NCI-H510A treated with DMSO at 0.1 percent for 48 hours (cell line): ENCODE results near the gene ATP8A2.
A peak's percentile ranks its signal among the peaks of the same experiment; 100 is the strongest.

Source experiments
- DNase-seq: peaks from one replicate; lab custom pipeline; 2025; lab: John Stamatoyannopoulos, UW

Gene ATP8A2

DNA sequence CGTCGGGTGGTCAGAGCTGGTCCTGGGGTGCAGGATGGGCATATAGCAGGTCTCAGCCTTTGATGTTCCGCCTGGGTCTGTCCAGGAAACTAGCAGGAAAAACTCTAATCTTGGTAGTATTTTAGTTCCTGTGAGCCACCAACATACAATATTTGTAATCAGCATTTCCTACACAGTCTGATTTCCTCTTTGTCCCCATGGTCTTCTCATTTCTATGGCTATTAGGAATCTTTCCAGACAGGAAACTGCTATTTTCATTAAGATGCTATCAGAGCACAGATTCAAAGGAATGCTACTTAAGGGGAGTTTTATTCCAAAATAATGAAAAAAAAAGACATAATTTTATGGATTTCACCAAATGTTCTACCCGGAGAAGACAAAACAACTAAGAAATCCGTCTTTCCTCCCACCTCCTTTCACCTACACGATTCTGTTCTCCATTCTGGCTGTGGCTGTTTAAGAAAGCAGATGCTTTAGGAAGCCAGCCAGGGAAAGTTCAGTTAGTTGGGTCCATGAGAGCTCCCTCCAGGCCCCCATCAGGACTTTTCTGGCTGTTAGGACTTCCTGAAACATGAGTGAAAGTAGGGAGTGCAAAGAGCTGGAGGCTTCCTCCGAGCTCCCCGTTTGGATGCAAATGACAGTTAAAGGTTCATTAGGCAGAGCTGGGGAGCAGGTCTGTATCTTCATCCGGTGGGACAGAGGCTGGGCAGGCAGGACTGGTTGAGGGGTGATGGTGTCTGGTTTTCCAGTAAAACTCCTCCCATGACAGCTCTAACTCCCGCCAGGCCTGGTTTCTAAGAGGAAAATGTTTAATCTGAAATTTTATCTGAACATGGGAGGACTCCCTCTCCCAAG, 643.7 kb downstream of the ATP8A2 start:
- no peak for DNase-seq

DNA sequence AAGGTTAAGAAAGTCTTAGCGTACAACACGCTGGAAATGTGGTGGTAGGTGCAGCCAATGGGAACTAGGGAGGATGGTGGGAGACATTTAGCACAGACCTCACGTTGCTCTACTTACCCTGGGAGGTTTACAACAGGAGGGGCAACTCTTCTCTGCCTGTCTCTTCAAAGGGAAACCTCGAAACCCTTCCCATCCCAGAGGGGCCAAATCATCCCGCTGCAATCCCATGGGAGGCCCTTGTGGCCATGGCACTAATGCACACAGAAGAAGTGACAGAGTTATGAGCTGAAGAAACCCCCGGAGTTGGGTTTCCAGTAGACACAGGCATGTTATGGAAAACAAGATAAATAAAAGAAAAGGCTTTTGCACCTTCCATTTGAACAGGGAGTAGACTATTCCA, 644.4 kb downstream of the ATP8A2 start:
- no peak for DNase-seq

DNA sequence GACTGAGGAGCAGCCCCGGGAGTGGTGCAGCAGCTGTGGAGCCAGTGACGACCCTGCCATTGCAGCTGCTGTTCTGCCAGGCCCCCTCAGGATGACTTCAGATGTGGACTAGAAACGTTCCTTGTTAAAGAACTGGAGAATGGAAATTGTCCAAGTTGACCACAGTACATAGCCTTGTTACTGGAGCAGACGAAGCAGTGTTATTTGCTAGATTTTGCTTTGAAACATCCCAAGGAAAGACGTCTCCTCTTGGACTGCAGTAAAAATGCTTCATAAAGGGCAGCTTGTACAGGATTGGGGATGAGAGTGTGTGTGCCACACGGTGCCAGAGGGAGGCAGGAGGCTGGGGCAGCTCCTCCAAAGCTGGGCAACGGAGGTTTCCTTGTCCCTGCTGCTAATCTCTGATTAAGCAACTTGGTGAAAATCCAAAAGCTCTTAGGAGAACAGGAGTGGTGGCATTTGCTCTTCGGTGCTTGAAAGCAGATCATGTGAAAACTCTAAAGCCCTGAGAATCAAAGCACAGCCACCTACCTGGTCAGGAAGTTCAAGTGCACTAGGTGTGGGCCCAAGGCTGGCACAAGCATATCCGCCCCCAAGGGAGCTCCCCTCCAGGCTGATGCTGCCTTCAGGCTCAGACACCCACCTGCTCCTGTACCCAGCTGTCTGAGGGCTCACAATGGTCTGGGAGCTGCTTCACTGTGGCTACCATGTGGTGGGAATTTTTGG, 645.6 kb downstream of the ATP8A2 start:
- DNase-seq = no peak

DNA sequence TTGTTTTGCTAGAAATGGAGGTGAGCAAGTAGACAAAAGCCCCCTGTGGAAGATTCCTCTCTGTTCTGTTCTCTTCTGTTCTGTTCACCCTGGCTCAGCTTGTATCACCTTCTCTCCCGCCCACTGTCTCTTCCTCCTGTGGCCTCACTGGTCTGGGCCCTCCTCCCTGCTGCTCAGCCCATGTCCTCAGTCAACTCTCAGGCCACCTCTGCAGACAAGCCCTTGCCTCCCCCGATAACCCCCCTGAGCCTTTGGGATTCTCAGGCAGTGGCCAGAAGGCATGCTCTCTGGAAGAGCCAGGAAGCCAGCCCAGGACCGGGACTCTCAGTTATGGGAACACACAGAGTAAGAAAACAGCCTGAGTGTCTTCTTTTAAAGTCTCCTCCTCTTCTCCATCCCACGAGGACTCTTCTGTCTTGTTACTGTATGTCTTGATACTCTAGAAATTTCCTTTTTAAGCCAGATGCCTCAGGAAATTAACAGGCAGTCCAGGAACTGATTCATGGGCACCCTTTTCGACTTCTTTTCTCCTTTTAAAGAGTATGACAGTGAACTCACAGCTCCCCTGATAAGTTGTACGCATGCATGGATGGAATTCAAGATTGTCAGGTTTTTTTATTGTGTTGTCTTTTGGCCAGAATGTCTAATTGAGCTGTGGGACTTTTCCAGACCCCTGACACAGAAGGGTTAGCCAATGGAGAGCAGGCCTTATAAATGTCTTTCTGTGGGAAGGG, 646.3 kb downstream of the ATP8A2 start:
- no peak for DNase-seq

DNA sequence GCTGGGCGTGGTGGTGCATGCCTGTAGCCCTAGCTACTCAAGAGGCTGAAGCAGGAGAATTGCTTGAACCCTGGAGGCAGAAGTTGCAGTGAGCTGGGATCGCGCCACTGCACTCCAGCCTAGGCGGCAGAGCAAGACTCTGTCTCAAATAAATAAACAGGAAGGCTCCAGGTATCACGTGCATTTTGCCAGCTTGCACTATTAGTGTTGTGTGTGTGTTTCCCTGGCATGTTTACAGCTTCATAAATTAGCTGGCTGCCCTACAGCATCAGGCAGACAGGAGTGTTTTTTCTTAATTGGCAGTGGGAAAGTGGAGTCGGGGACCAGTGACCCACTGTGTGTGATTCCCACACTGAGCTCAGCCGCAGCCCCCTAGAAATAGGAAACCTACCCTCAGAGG, 647.5 kb downstream of the ATP8A2 start:
- no peak for DNase-seq

DNA sequence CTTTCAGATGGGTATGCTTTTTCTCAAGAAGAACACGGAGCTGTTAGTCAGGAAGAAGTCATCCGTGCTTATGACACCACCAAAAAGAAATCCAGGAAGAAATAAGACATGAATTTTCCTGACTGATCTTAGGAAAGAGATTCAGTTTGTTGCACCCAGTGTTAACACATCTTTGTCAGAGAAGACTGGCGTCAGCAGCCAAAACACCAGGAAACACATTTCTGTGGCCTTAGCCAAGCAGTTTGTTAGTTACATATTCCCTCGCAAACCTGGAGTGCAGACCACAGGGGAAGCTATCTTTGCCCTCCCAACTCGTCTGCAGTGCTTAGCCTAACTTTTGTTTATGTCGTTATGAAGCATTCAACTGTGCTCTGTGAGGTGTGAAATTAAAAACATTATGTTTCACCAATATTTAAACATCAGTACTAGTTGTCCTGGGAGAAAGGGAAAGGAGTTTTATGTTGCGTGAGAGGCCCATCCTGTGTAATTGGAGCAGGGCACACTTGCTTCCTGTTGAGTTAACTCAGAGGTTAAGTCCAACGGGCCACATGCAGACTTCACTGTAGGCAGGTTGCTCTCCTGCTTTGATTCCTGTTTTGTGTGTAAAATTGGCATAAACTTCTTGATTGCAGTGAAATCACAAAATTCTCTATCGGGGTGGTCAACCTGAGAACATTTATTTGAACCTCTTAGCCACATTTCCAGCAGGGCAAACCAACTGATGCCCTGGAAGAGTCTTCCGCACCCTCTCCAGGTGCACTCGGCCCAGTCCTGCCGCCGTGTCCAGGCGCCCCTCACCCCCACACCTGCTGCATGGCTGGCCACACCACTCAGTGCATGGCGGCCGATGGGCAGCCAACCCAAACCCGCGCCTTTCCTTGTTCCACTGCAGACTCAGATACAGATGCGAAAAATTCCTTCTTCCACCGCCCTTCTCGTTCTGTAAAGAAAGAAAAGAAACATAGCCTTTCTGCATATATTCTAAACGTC, 648.4 kb downstream of the ATP8A2 start:
- peak; percentile 25 for DNase-seq

DNA sequence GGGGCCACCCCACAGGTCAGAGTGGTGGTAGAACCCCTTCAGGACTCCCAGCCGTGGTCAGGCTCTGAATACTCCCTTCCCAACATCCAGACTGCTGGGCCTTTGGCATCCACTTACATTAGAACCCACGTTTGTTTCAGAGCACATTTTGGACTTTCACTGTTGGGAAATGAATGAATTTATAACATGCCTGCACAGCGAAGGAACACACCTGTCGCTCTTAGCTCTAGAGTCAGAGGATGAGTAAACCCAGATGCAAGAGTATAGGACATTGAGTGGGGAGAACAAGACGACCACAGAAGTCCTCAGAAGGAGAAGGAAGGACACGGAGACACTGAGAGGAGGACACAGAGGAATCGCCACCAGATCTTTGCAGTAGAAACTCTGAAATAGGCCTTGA, 649.1 kb downstream of the ATP8A2 start:
- DNase-seq = no peak

DNA sequence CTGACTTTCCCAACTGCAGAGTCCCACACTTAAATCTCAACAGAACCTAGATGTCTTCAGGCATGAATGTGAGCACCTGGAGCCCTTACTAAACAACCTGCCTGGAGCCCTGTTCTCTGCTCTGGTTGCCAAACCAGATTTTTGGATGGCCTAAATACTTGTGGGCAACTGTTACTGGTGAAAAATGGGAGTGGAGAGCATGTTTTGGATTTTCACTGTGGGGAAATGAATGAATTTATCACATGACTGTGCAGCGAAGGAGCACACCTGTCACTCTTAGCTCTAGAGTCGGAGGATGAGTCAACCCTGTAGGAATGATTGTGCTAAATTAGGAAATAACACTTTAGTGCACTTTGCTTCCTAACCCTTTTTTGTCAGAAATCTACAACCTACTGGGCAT, 649.7 kb downstream of the ATP8A2 start:
- DNase-seq = no peak

DNA sequence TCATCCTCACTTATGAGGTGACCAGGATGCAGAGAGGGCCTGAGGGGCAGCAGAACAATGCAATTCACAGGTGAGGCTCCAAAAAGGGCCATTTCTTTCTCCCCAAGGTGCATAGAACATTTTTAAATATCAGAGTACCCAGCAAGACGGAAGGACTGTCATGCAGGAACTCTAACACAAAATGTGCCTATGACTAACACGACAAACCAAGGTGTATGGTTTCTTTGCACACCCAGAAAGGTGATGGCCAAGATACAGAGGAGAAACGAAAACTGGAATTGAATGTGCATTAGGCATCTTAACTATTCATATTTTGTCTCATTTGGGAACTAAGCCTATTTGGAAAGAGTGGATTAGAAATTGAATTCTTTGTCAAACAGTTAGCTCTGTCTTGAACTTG, 650.2 kb downstream of the ATP8A2 start:
- no peak for DNase-seq

DNA sequence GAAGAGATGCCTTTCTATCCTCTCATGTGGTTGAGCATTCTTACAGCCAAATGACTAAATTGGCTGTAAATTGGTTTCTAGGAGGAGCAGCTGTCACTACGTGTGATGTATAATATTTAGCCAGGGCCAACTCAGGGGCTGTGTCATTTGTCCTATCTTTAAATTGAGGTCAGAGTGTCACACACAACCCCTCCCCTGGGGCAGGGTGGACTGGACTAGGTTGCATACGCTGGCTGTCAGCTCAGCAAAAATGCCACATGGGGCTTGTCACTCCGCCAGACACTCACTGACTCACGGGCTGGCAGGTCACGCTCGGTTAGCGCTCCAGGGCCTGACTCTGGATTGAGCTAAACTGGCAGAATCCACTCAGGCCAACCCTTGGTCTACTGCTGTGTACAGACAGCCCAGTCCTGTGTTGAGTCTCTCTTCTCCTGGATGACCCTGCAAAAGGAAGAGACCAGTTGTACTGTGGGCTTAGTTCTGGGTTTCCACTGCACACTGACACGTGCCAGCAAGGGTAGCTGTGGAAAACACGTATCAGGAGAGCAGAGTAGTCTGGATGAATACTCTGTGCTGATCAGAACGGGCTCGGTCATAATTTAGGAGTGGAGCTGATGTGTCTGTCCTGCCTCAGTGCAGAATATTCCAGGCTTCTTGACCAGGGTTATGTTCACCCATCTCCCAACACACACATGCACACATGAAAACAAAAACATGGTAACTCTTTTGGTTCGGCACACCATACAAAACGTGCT, 650.9 kb downstream of the ATP8A2 start:
- DNase-seq = no peak

DNA sequence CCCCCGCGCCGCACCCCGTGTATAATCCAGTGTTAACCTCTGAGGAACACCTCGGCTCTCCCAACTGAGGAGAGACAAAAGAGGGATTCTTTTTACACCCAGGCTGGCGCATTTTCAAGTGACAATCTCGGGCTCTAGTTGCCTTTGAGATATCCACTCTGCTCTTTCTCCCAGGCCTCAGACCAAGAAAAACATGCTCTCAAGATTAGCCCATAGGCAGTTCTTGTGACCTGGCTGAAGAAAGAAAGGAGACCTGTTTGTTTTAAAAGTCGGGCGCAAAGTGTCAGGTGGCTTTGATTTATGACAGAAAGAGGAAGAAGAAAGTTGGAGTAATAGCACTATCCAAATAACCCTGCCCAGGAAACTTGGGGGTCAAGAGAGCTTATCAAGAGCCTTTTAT, 652.8 kb downstream of the ATP8A2 start:
- DNase-seq = no peak

DNA sequence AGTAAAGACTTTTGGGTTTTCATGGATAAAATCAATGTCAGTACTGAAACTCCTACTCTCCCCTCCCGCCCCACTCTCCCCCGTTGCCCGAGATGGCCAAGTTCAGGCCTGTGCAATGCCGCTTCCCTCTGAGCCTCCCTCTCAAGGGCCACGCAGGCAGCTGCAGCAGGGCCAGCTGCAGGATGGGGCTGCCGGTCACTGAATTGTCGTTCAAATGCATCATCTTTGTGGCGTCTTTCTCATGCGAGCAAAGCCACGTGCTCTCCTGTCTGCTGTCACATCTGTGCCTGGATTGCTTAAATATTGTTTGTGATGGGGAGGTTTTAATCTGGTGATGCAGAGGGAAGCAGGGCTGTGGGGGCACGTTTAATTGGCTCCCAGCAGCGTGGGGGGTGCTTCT, 653.4 kb downstream of the ATP8A2 start:
- DNase-seq = peak; percentile 19

DNA sequence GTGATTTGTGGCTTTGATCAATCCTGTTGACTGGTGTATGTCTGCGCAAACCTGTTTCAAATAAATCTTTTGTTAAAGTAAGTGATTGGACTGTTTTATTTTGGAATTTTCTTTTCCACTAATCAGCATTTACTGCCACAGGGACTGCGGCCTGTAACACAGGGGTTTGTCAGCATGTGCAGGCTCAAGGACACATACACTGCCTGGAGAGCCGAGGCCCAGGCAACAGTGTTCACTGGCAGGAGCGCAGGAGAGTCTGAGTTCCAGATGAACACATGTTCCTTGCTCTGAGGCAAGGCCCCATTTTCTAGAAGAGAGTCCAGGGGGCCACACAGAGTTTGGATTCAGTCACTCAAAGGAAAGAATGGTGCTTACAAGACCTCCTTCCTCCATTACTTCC, 654.0 kb downstream of the ATP8A2 start:
- no peak for DNase-seq

DNA sequence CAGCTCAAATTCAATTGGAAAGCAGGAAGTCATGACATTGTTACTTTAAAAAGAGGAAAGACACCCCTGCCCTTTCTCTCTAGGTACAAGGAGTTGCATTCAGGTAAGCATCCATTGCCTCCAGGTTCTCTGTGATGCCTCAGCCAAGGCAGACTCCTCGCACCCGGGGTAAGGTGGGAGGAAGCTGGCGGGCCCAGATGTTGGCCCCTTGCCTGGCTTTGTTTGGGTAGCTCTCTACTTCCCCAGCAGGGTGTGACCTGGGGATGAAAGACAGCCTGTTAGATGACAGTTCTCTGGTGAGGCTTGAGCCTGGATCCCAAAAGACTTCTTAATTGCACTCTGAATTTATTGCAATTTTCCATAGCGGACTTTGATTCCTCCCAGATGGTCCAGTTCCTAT, 654.4 kb downstream of the ATP8A2 start:
- DNase-seq = no peak

DNA sequence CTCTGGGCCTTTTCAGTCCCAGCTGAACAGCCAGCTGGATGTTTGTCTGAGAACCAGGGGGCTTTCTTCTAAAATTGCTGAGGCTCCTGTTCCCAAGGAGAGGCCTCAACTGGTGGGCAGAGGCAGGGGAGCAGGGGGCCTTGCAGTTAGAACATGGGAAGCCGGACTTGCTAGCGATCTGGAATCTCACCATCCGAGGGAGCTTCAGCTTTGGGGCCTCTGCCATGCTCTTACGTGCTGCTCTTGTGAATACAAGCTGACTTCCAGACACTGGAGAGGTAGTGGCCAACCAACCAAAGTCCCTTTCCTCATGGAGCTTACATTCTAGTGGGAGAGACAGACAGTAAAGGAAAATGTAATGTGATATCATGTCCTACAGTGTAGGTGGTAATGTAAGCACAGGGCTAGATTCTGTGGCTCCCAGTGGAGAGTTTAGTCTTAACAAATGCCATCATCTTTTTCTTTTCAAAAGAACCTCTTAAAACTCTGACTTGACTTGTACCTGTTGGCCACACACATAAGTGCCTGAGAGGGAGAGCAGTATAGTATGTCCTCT, 657.9 kb downstream of the ATP8A2 start:
- DNase-seq = no peak

DNA sequence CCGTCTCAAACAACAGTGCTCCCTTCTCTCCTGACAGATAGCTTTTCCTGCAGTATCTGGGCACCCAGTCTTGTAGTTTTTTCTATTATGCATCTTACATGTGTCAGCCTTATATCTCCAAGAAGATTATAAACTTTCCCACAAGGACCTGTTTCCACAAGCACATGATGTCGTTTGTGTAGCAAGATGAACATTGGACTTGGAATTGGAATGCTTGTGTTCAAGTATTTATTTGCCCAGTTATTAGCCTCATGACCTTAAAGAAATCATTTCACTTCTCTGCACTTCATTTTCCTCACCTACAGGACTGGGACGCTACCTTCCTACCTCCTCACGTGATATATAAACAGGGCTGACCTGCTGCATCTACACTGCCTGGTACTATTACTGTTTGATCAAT, 658.6 kb downstream of the ATP8A2 start:
- no peak for DNase-seq

DNA sequence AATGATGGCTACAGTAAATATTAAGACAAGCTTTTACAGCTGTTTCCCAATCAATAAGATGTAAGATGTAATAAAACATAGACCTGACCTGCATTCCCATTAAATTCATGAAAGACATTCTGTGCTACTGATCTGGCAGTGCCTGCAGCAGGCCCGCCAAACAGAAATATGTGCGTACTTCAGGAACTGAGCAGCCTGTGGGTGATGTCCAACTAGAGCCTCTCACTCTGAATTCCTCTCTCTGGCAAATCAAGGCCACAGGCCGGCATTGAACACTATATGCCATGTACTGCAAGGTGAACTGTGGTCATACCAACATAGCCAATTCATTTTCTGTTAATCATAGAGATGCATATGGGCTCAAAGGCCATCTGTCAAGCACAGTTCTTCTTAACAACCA, 662.2 kb downstream of the ATP8A2 start:
- no peak for DNase-seq

DNA sequence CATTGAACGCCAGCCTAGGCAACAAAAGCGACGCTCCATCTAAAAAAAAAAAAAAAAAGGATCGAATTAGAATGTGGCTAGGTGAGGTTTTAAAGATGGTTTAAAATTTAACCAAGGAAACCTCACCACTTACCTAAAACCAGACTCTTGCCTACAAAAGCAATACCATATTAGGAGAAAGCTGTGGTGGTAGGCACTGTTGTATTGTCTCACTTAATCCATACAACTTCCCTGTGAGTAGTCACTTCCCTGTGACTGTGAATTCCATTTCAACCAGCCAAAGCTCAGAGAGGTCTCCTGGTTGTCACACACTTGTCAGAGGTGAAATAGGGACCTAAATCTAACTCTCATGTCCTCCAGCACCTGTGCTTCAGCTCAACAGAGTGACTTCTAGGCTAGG, 664.6 kb downstream of the ATP8A2 start:
- no peak for DNase-seq

DNA sequence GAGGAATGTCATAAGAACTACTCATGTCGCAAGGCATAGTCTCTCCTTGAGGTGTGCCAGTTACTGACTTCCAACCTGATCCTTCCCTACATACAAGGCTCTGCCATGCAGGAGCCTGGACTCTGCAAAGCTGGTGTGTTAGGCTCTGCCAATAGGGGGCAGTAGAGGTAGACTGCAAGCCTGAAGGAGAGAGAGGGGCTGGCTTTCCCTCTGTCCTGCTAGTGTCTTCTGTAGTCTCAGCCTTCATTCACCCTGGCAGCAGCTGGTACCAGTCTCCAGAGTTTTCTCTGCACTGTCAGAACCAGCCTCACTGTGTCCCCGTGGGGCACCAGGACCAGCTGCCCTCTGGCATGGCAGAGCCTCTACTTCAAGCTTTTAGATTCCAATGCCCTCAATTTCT, 665.5 kb downstream of the ATP8A2 start:
- DNase-seq = no peak

DNA sequence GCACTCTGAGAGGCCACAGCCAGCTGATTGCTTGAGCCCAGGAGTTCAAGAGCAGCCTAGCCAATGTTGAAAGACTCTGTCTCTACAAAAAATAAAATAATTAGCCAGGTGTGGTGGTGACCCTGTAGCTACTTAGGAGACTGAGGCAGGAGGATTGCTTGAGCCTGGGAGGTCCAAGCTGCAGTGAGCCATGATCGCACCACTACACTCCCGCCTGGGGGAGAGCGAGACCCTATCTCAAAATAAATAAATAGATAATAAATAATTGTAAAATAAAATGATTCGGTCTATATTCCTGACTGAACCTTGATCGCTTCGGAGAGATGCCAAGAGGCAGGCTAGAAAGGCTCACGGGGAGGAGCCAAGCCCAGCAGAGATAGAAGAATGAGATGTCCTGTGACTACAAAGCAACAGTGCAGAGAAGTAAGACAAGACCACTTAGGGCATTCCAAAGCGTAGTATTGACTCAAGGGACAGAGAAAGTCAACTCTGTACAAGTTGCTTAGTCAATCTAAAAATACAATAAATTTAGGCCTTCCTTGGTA, 667.2 kb downstream of the ATP8A2 start:
- DNase-seq = no peak
